GM12878 (cell line): ENCODE results near the gene OR51T1. TPM values are rescaled to one million over a fixed set of nuclear protein-coding genes. Genes with fewer than 3 reads are reported as not detected.

Source experiments
- ATAC-seq: fragments of 200-7000 bp; cut with Tn5 transposase; 3 replicates; pipeline ENCODE4 v1.9.1; 2020; ENCODE audit warnings: mild to moderate bottlenecking, moderate library complexity
- BruUV-seq: library from RNA; stranded (reverse); fragments of 400-500 nt; replicated peaks from 2 replicates; lab custom pipeline; 2021; lab: Mats Ljungman, UMichigan
- CTCF ChIA-PET: fragments of 300-600 bp; sonication (Branson Sonifier 250); formaldehyde crosslinking; extraction: SDS; loops from one replicate; lab custom pipeline; 2021; ENCODE audit warnings: inconsistent platforms; lab: Yijun Ruan, JAX
- POLR2A ChIA-PET: fragments of 350-600 bp; formaldehyde crosslinking; extraction: SDS; loops from one replicate; lab custom pipeline; 2021; ENCODE audit warnings: inconsistent platforms; lab: Charles Lee
- RAD21 ChIA-PET: fragments of 300-600 bp; sonication (Branson Sonifier 250); formaldehyde crosslinking; loops from one replicate; lab custom pipeline; 2023; ENCODE audit warnings: antibody characterized with exemption; ENCODE audit not compliant: unreplicated experiment; lab: Charles Lee
- SMC1A ChIA-PET: fragments of 300-600 bp; sonication (Branson Sonifier 250); formaldehyde crosslinking; loops from one replicate; lab custom pipeline; 2023; ENCODE audit not compliant: unreplicated experiment, uncharacterized antibody; lab: Charles Lee
- DNase-seq: peaks from one replicate; pipeline ENCODE4 v3.0.0-alpha.2; 2011; ENCODE audit warnings: low read depth, low spot score
- FAIRE-seq: peaks from 3 replicates; lab custom pipeline; 2011; peaks lifted over from hg19 to GRCh38; lab: Jason Lieb, UNC
- H2AFZ ChIP-seq: 2 replicates; pipeline ENCODE4 v1.6.0; 2011; ENCODE audit warnings: low read depth, low read length, control low read depth; ENCODE audit not compliant: control insufficient read depth
- H3K27ac ChIP-seq: 2 replicates; pipeline ENCODE4 v1.5.1; 2011; ENCODE audit warnings: control low read depth; ENCODE audit not compliant: control insufficient read depth, insufficient read depth
- H3K27me3 ChIP-seq, 2 experiments: replicated peaks in 1 of 2; 2 replicates each; pipeline versions ENCODE4 v1.6.0 to v1.6.1; 2011; ENCODE audit warnings: low read length in 1 of 2; ENCODE audit not compliant: control insufficient read depth in 2 of 2, insufficient read depth in 2 of 2
- H3K36me3 ChIP-seq, 2 experiments: 2 replicates each; pipeline ENCODE4 v1.5.1; 2011; ENCODE audit warnings: low read length in 1 of 2; ENCODE audit not compliant: control insufficient read depth in 2 of 2, insufficient read depth in 2 of 2
- H3K4me1 ChIP-seq: 2 replicates; pipeline ENCODE4 v1.6.1; 2011; ENCODE audit warnings: mild to moderate bottlenecking, low read length, moderate library complexity, mixed read lengths; ENCODE audit not compliant: control insufficient read depth, insufficient read depth
- H3K4me2 ChIP-seq: 2 replicates; pipeline ENCODE4 v1.6.0; 2011; ENCODE audit warnings: control low read depth; ENCODE audit not compliant: control insufficient read depth, insufficient read depth
- H3K4me3 ChIP-seq: fragments of 200-600 bp; sonication (generic); 2 replicates; pipeline ENCODE4 v1.5.1; 2016
- H3K79me2 ChIP-seq: 2 replicates; pipeline ENCODE4 v1.6.0; 2011; ENCODE audit warnings: low read length; ENCODE audit not compliant: control insufficient read depth, insufficient read depth
- H3K9ac ChIP-seq: 2 replicates; pipeline ENCODE4 v1.8.0; 2011; ENCODE audit warnings: low read length, control low read depth, mixed read lengths; ENCODE audit not compliant: control insufficient read depth, insufficient read depth
- H3K9me3 ChIP-seq: replicated peaks from 3 replicates; pipeline ENCODE4 v1.5.1; 2011; ENCODE audit warnings: mild to moderate bottlenecking, low read length; ENCODE audit not compliant: control insufficient read depth, insufficient read depth
- H4K20me1 ChIP-seq: 2 replicates; pipeline ENCODE4 v1.6.0; 2011; ENCODE audit not compliant: control insufficient read depth, insufficient read depth
- BCL11A ChIP-seq: IDR thresholded peaks from 2 replicates; pipeline ENCODE4 v1.6.1; 2011; ENCODE audit warnings: low read depth, low read length
- CBFB ChIP-seq: IDR thresholded peaks from 2 replicates; pipeline ENCODE4 v1.6.1; 2016; ENCODE audit warnings: antibody characterized with exemption, low read depth
- DPF2 ChIP-seq: fragments of 450-650 bp; IDR thresholded peaks from 2 replicates; pipeline ENCODE4 v1.6.1; 2017; ENCODE audit warnings: mild to moderate bottlenecking
- EZH2 ChIP-seq: IDR thresholded peaks from 2 replicates; pipeline ENCODE4 v1.6.1; 2012; ENCODE audit warnings: low read depth, mild to moderate bottlenecking, control low read depth, inconsistent platforms, low read length, borderline replicate concordance; ENCODE audit not compliant: control insufficient read depth
- IKZF1 ChIP-seq: fragments of 450-650 bp; conservative IDR thresholded peaks from 2 replicates; pipeline ENCODE4 v1.6.1; 2017; ENCODE audit warnings: antibody characterized with exemption, mild to moderate bottlenecking
- JUND ChIP-seq: IDR thresholded peaks from 2 replicates; pipeline ENCODE4 v1.6.1; 2012; ENCODE audit warnings: low read depth, mild to moderate bottlenecking, low read length, improper control_type of control experiment, moderate library complexity
- NKRF ChIP-seq: fragments of 450-650 bp; conservative IDR thresholded peaks from 2 replicates; pipeline ENCODE4 v1.6.1; 2017; ENCODE audit warnings: mild to moderate bottlenecking, moderate library complexity
- NR2C1 ChIP-seq: fragments of 450-650 bp; IDR thresholded peaks from 2 replicates; pipeline ENCODE4 v1.6.1; 2017; ENCODE audit warnings: antibody characterized with exemption, mild to moderate bottlenecking, moderate library complexity
- RAD51 ChIP-seq: fragments of 450-650 bp; IDR thresholded peaks from 2 replicates; pipeline ENCODE4 v1.6.1; 2016; ENCODE audit warnings: moderate library complexity, mild to moderate bottlenecking, inconsistent platforms
- TBL1XR1 ChIP-seq: IDR thresholded peaks from 2 replicates; pipeline ENCODE4 v1.6.1; 2012; ENCODE audit warnings: low read depth, low read length, improper control_type of control experiment
- in situ Hi-C: fragments of 300-500 bp; cut with MboI; formaldehyde crosslinking; loops from 9 replicates; pipeline ENCODE4 v1.14.3; 2018; ENCODE audit warnings: mixed read lengths
- intact Hi-C: fragments of 100-400 bp; cut with micrococcal nuclease; formaldehyde crosslinking; loops from one replicate; pipeline ENCODE4 v1.14.2; 2022; ENCODE audit not compliant: unreplicated experiment
- polyA plus RNA-seq, 11 experiments: library from polyadenylated mRNA; depleted of rRNA in 4 of 11; unstranded in 6 of 11; stranded (reverse) in 5 of 11; fragments of >200 nt; fragmentation: Nextera tagmentation in 4 of 11; fragmentation: Illumina TruSeq in 1 of 11; extraction: Ambion mirVana in 4 of 11; extraction: Trizol in 1 of 11; gene quantifications; 1 replicate in 1 of 11; 2 replicates in 10 of 11; pipeline versions ENCODE4 v1.2.1 to v1.2.3, GENCODE V29; 2011 to 2016; ENCODE audit warnings: inconsistent platforms in 2 of 11, missing spikeins in 2 of 11, low read depth in 1 of 11
- total RNA-seq, 4 experiments: library from RNA; depleted of rRNA in 3 of 4; stranded (reverse); fragments of >200 nt in 3 of 4; fragmentation: Illumina TruSeq in 1 of 4; extraction: Trizol in 1 of 4; gene quantifications; 2 replicates each; pipeline versions ENCODE4 v1.2.1 to v1.2.3, GENCODE V29; 2013 to 2021
- TF ChIP-seq, protein P1 (sequence below): fragments of 450-650 bp; formaldehyde crosslinking; IDR thresholded peaks from 2 replicates; pipeline ENCODE4 v1.4.0; 2022; ENCODE audit warnings: mild to moderate bottlenecking, moderate library complexity
- TF ChIP-seq, protein P2 (sequence below): fragments of 450-650 bp; IDR thresholded peaks from 2 replicates; pipeline ENCODE4 v1.6.1; 2017; ENCODE audit warnings: mild to moderate bottlenecking, low read depth, inconsistent platforms; ENCODE audit not compliant: poor library complexity, severe bottlenecking
- TF ChIP-seq, protein P3 (sequence below): fragments of 450-650 bp; IDR thresholded peaks from 2 replicates; pipeline ENCODE4 v1.6.1; 2018; ENCODE audit warnings: borderline replicate concordance, mild to moderate bottlenecking; ENCODE audit not compliant: partially characterized antibody

The OR51T1 gene
- total and polyA plus RNA-seq, 10 of the 15 experiments (the other 5 are each of a cell fraction or from before 2014, with no cell fraction given), result not detected

GRCh38 chr11:4891996-4892640 is 10.4 kb downstream of the OR51T1 start (continued):
- TF ChIP-seq, protein P1, sequence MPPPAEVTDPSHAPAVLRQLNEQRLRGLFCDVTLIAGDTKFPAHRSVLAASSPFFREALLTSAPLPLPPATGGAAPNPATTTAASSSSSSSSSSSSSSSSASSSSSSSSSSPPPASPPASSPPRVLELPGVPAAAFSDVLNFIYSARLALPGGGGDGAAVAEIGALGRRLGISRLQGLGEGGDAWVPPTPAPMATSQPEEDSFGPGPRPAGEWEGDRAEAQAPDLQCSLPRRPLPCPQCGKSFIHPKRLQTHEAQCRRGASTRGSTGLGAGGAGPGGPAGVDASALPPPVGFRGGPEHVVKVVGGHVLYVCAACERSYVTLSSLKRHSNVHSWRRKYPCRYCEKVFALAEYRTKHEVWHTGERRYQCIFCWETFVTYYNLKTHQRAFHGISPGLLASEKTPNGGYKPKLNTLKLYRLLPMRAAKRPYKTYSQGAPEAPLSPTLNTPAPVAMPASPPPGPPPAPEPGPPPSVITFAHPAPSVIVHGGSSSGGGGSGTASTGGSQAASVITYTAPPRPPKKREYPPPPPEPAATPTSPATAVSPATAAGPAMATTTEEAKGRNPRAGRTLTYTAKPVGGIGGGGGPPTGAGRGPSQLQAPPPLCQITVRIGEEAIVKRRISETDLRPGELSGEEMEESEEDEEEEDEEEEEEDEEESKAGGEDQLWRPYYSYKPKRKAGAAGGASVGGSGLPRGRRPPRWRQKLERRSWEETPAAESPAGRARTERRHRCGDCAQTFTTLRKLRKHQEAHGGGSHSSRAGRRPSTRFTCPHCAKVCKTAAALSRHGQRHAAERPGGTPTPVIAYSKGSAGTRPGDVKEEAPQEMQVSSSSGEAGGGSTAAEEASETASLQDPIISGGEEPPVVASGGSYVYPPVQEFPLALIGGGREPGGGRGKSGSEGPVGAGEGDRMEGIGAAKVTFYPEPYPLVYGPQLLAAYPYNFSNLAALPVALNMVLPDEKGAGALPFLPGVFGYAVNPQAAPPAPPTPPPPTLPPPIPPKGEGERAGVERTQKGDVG (CRISPR knock-in tag), result no peak

DNA sequence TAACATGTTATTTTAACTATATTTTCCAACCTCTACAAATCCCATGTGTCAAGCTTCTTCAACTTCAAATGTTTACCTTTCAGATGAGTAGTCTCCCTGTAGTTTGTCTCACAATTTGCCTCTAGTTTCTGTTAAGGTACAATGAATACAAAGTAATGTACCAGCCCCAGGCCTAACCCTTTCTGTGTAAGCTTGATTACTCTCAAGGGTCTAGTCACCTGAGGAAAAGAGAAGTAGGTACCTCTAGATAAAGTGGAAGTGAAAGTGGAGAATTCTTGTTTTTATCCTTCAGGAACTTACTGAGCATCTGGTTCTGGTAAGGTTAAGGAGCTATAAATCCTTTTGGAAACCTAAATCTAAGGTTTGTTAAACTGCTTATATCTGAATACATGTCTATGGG is 21.8 kb downstream of the OR51T1 start, which contains the start of gene OR51A7:
OR51A7 (plus strand) TSS at position 300 of the 400 bp plus-strand sequence. CDS start 3,587 bp downstream, outside the sequence.
- ChIA-PET CTCF (no interaction called here), SMC1A (interaction anchor here (1.0 kb wide), 1 partner anchor 9 kb away, joined by 3 read pairs; no protein-coding TSS in a partner anchor), POLR2A (no interaction called here), RAD21 (no interaction called here)
- Histone ChIP-seq H3K9ac (no peak within 1 kb of the TSS), H3K79me2 (no peaks in the 10 kb centered on the region), H3K4me2 (no peak within 1 kb of the TSS), H3K27me3 (no peaks in the 10 kb centered on the region), H3K4me1 (no peaks in the 10 kb centered on the region), H3K9me3 (no peaks in the 10 kb centered on the region), H2AFZ (no peak within 1 kb of the TSS), H3K36me3 (no peaks in the 10 kb centered on the region), H3K4me3 (no peak within 1 kb of the TSS), H3K27ac (no peak within 1 kb of the TSS), H4K20me1 (no peaks in the 10 kb centered on the region)
- FAIRE-seq, result no peak
- intact Hi-C loops, result no loop called here
- DNase-seq, result no peak
- in situ Hi-C loops, result no loop called here
- no peak for ATAC-seq
- no TSS peak for BruUV-seq
- TF ChIP-seq JUND, result no peak
- no peak for TF ChIP-seq BCL11A
- no peak for TF ChIP-seq EZH2
- TF ChIP-seq, protein P2, sequence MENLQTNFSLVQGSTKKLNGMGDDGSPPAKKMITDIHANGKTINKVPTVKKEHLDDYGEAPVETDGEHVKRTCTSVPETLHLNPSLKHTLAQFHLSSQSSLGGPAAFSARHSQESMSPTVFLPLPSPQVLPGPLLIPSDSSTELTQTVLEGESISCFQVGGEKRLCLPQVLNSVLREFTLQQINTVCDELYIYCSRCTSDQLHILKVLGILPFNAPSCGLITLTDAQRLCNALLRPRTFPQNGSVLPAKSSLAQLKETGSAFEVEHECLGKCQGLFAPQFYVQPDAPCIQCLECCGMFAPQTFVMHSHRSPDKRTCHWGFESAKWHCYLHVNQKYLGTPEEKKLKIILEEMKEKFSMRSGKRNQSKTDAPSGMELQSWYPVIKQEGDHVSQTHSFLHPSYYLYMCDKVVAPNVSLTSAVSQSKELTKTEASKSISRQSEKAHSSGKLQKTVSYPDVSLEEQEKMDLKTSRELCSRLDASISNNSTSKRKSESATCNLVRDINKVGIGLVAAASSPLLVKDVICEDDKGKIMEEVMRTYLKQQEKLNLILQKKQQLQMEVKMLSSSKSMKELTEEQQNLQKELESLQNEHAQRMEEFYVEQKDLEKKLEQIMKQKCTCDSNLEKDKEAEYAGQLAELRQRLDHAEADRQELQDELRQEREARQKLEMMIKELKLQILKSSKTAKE, result no peak
- no peak for TF ChIP-seq NR2C1
- TF ChIP-seq, protein P3, sequence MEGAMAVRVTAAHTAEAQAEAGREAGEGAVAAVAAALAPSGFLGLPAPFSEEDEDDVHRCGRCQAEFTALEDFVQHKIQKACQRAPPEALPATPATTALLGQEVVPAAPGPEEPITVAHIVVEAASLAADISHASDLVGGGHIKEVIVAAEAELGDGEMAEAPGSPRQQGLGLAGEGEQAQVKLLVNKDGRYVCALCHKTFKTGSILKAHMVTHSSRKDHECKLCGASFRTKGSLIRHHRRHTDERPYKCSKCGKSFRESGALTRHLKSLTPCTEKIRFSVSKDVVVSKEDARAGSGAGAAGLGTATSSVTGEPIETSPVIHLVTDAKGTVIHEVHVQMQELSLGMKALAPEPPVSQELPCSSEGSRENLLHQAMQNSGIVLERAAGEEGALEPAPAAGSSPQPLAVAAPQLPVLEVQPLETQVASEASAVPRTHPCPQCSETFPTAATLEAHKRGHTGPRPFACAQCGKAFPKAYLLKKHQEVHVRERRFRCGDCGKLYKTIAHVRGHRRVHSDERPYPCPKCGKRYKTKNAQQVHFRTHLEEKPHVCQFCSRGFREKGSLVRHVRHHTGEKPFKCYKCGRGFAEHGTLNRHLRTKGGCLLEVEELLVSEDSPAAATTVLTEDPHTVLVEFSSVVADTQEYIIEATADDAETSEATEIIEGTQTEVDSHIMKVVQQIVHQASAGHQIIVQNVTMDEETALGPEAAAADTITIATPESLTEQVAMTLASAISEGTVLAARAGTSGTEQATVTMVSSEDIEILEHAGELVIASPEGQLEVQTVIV, result no peak
- no peak for TF ChIP-seq NKRF
- no peak for TF ChIP-seq TBL1XR1
- no peak for TF ChIP-seq IKZF1
- no peak for TF ChIP-seq DPF2
- TF ChIP-seq CBFB, result no peak
- no peak for TF ChIP-seq RAD51
